SK-N-SH (cell line): ENCODE measurements around the gene DUSP9. TPM values are rescaled to one million over a fixed set of nuclear protein-coding genes. Genes with fewer than 3 reads are reported as not detected.
"Not testable (repeated sequence)": the region's sequence is repeated elsewhere in the genome, so short reads cannot be mapped to it uniquely, and the experiment has no call there.

Experiments
- CTCF ChIA-PET: fragments of 300-600, 350-600 bp; formaldehyde crosslinking; extraction: SDS; loops from one replicate; lab custom pipeline; 2021; lab: Yijun Ruan, JAX
- POLR2A ChIA-PET: fragments of 350-600 bp; sonication (Branson Sonifier 250); formaldehyde crosslinking; extraction: SDS; loops from one replicate; lab custom pipeline; 2020; ENCODE audit warnings: antibody characterized with exemption, inconsistent platforms; lab: Yijun Ruan, JAX
- DNase-seq: peaks from one replicate; pipeline ENCODE4 v3.0.0; 2012
- H2AFZ ChIP-seq: fragments of 200-600 bp; sonication (generic); 2 replicates; pipeline ENCODE4 v1.8.1; 2016; ENCODE audit warnings: antibody characterized with exemption, mild to moderate bottlenecking, low read depth
- H3F3A ChIP-seq: fragments of 200-600 bp; sonication (generic); replicated peaks from 2 replicates; pipeline ENCODE3; 2016; ENCODE audit warnings: antibody characterized with exemption, mild to moderate bottlenecking; ENCODE audit not compliant: insufficient read depth
- H3K27ac ChIP-seq, 2 experiments: fragments of 200-500 bp in 1 of 2; fragments of 200-600 bp in 1 of 2; sonication (Bioruptor generic) in 1 of 2; sonication (generic), shearing (Covaris generic) in 1 of 2; 2 replicates each; pipeline versions ENCODE4 v1.5.1 to v1.6.1; 2014 to 2016; ENCODE audit warnings: low read depth in 2 of 2, inconsistent platforms in 1 of 2, low read length in 1 of 2, mild to moderate bottlenecking in 1 of 2, mixed read lengths in 1 of 2
- H3K27me3 ChIP-seq: fragments of 200-600 bp; sonication (generic), shearing (Covaris generic); 2 replicates; pipeline ENCODE4 v1.6.1; 2016; ENCODE audit warnings: mixed run types; ENCODE audit not compliant: insufficient read depth
- H3K36me3 ChIP-seq, 2 experiments: fragments of 200-500 bp in 1 of 2; fragments of 200-600 bp in 1 of 2; sonication (Bioruptor generic) in 1 of 2; sonication (generic) in 1 of 2; replicated peaks in 1 of 2; 2 replicates each; pipeline versions ENCODE3 to v1.5.1; 2014 to 2016; ENCODE audit warnings: low read length in 1 of 2, mild to moderate bottlenecking in 1 of 2; ENCODE audit not compliant: insufficient read depth in 2 of 2, control insufficient read depth in 1 of 2
- H3K4me1 ChIP-seq, 2 experiments: fragments of 200-500 bp in 1 of 2; fragments of 200-600 bp in 1 of 2; sonication (Bioruptor generic) in 1 of 2; sonication (generic), shearing (Covaris generic) in 1 of 2; 2 replicates each; pipeline versions ENCODE4 v1.5.1 to v1.6.1; 2014 to 2016; ENCODE audit warnings: low read depth in 1 of 2, low read length in 1 of 2, mixed run types in 1 of 2; ENCODE audit not compliant: insufficient read depth in 2 of 2, control insufficient read depth in 1 of 2
- H3K4me2 ChIP-seq: fragments of 200-600 bp; sonication (generic), shearing (Covaris generic); 2 replicates; pipeline ENCODE4 v1.6.1; 2017; ENCODE audit warnings: mixed run types
- H3K4me3 ChIP-seq, 2 experiments: fragments of 200-500 bp in 1 of 2; fragments of 200-600 bp in 1 of 2; sonication (Bioruptor generic) in 1 of 2; sonication (generic), shearing (Covaris generic) in 1 of 2; 2 replicates each; pipeline versions ENCODE4 v1.5.1 to v1.8.1; 2014 to 2016; ENCODE audit warnings: low read depth in 2 of 2, inconsistent platforms in 1 of 2, low read length in 1 of 2, mild to moderate bottlenecking in 1 of 2, mixed read lengths in 1 of 2, moderate library complexity in 1 of 2
- H3K79me2 ChIP-seq: fragments of 200-600 bp; sonication (generic); 2 replicates; pipeline ENCODE4 v1.8.1; 2017; ENCODE audit warnings: mild to moderate bottlenecking; ENCODE audit not compliant: insufficient read depth
- H3K9ac ChIP-seq: fragments of 200-600 bp; sonication (generic); 2 replicates; pipeline ENCODE4 v1.6.1; 2017; ENCODE audit warnings: mixed run types
- H3K9me2 ChIP-seq: fragments of 200-600 bp; sonication (generic); 2 replicates; pipeline ENCODE4 v1.6.1; 2017; ENCODE audit warnings: mixed run types
- H3K9me3 ChIP-seq: fragments of 200-600 bp; sonication (generic); 2 replicates; pipeline ENCODE4 v1.6.1; 2017; ENCODE audit warnings: mixed run types, mild to moderate bottlenecking, moderate library complexity
- H4K20me1 ChIP-seq: fragments of 200-600 bp; sonication (generic); 2 replicates; pipeline ENCODE4 v1.6.1; 2017; ENCODE audit warnings: mild to moderate bottlenecking, mixed run types; ENCODE audit not compliant: insufficient read depth
- CHD2 ChIP-seq: fragments of 150-350 bp; IDR thresholded peaks from 2 replicates; pipeline ENCODE4 v1.6.1; 2018; ENCODE audit warnings: low read length; ENCODE audit not compliant: partially characterized antibody
- FOSL2 ChIP-seq: IDR thresholded peaks from 2 replicates; pipeline ENCODE4 v1.4.0; 2012; ENCODE audit warnings: low read depth, mild to moderate bottlenecking, moderate library complexity, borderline replicate concordance
- FOXM1 ChIP-seq: IDR thresholded peaks from 2 replicates; pipeline ENCODE4 v1.4.0; 2012; ENCODE audit warnings: low read depth, mild to moderate bottlenecking
- JUND ChIP-seq: IDR thresholded peaks from 2 replicates; pipeline ENCODE4 v1.4.0; 2012
- NRF1 ChIP-seq: IDR thresholded peaks from 2 replicates; pipeline ENCODE4 v1.6.1; 2012; ENCODE audit warnings: low read depth, mild to moderate bottlenecking, low read length
- RXRA ChIP-seq: IDR thresholded peaks from 2 replicates; pipeline ENCODE4 v1.4.0; 2012; ENCODE audit warnings: low read depth, mild to moderate bottlenecking, borderline replicate concordance
- TAF1 ChIP-seq: IDR thresholded peaks from 2 replicates; pipeline ENCODE4 v1.6.1; 2012; ENCODE audit warnings: low read depth, mild to moderate bottlenecking, low read length, moderate library complexity, borderline replicate concordance
- WGBS: methylation state at CpG from one replicate; pipeline ENCODE4 v1.1.6; 2017; ENCODE audit warnings: low lambda C conversion rate; 5-methylcytosine and 5-hydroxymethylcytosine counted together
- polyA plus RNA-seq, 3 experiments: library from polyadenylated mRNA; depleted of rRNA; stranded (reverse); fragments of >200 nt; gene quantifications; 2 replicates each; pipeline ENCODE4 v1.2.3, GENCODE V29; 2012
- TF ChIP-seq, protein P1 (sequence below): IDR thresholded peaks from 2 replicates; pipeline ENCODE4 v1.4.0; 2012; ENCODE audit warnings: low read depth, borderline replicate concordance
- TF ChIP-seq, protein P2 (sequence below): fragments of 150-350 bp; IDR thresholded peaks from 2 replicates; pipeline ENCODE4 v1.6.1; 2016; ENCODE audit warnings: mild to moderate bottlenecking, low read depth, low read length

The DUSP9 gene
- polyA plus RNA-seq, 1 of the 3 experiments (the other 2 are of a cell fraction), result 0.05 TPM

GRCh38 chrX:153681175-153681574 is 34.2 kb downstream of the DUSP9 start:
- Histone ChIP-seq H3K4me2 (no peak overlapping the region), H4K20me1 (no peaks in the 10 kb centered on the region), H3K9me3 (no peaks in the 10 kb centered on the region), H3K4me3 (no peak overlapping the region), H2AFZ (no peak overlapping the region), H3K27ac (no peak overlapping the region), H3K27me3 (peaks cover 7% of the 10 kb centered on the region; the same call in 1 of the 2 replicates), H3K36me3 (no peaks in the 10 kb centered on the region), H3K4me1 (peaks cover 0 to 12% of the 10 kb centered on the region in 2 experiments; a peak in 1 of 4 replicates), H3K9me2 (no peaks in the 10 kb centered on the region), H3K9ac (no peak overlapping the region), H3K79me2 (no peaks in the 10 kb centered on the region), H3F3A (no peaks in the 10 kb centered on the region)
- no peak for DNase-seq
- ChIA-PET CTCF (no interaction called here), POLR2A (no interaction called here)
- WGBS, result 45% methylated on average over 9 of the region's 12 CpGs
- TF ChIP-seq RXRA (no peak), NRF1 (no peak), TAF1 (no peak), FOSL2 (no peak), CHD2 (no peak), JUND (no peak), FOXM1 (no peak)
- TF ChIP-seq, protein P1, sequence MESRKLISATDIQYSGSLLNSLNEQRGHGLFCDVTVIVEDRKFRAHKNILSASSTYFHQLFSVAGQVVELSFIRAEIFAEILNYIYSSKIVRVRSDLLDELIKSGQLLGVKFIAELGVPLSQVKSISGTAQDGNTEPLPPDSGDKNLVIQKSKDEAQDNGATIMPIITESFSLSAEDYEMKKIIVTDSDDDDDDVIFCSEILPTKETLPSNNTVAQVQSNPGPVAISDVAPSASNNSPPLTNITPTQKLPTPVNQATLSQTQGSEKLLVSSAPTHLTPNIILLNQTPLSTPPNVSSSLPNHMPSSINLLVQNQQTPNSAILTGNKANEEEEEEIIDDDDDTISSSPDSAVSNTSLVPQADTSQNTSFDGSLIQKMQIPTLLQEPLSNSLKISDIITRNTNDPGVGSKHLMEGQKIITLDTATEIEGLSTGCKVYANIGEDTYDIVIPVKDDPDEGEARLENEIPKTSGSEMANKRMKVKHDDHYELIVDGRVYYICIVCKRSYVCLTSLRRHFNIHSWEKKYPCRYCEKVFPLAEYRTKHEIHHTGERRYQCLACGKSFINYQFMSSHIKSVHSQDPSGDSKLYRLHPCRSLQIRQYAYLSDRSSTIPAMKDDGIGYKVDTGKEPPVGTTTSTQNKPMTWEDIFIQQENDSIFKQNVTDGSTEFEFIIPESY, result no peak
- TF ChIP-seq, protein P2, sequence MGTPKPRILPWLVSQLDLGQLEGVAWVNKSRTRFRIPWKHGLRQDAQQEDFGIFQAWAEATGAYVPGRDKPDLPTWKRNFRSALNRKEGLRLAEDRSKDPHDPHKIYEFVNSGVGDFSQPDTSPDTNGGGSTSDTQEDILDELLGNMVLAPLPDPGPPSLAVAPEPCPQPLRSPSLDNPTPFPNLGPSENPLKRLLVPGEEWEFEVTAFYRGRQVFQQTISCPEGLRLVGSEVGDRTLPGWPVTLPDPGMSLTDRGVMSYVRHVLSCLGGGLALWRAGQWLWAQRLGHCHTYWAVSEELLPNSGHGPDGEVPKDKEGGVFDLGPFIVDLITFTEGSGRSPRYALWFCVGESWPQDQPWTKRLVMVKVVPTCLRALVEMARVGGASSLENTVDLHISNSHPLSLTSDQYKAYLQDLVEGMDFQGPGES, result no peak

DNA sequence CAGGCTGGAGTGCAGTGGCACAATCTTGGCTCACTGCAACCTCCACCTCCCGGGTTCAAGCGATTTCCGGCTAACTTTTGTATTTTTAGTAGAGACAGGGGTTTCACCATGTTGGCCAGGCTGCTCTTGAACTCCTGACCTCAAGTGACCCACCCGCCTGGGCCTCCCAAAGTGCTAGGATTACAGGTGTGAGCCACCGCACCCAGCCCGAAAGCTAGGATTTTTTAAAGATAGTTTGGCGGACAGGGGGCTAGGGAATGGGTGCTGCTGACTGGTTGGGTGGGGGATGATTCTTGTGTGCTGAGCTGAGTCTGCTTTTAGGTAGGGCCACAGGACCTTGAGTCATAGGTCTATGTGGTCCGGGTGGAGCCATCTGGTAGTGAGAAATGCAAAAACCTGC is 36.5 kb downstream of the DUSP9 start:
- peaks cover 0 to 17% of the 10 kb centered on the region in 2 experiments; a peak in 1 of 4 replicates for H3K4me1 ChIP-seq
- H3K9me2 ChIP-seq, DNase-seq, H3K4me3 ChIP-seq, H4K20me1 ChIP-seq, H3F3A ChIP-seq, H3K27ac ChIP-seq, H3K79me2 ChIP-seq, H3K9ac ChIP-seq, H3K36me3 ChIP-seq, H3K9me3 ChIP-seq, H3K27me3 ChIP-seq, H2AFZ ChIP-seq, POLR2A ChIA-PET, H3K4me2 ChIP-seq: not testable (repeated sequence)
- CTCF ChIA-PET, result interaction anchor here (0.9 to 4.5 kb wide), 5 partner anchors 15 to 239 kb away, joined by 3 to 33 read pairs (median 3); no protein-coding TSS in a partner anchor
- 47% methylated on average over 5 of the region's 8 CpGs for WGBS
